Activated CD4-positive, CD25-positive, alpha-beta regulatory T cell treated with anti-CD3 and anti-CD28 coated beads, Interleukin-2, amount 50 U/mL, for 24 hours (primary cell): ENCODE results near the gene ATP10A.
"Not testable (repeated sequence)": the region's sequence is repeated elsewhere in the genome, so short reads cannot be mapped to it uniquely, and the experiment has no call there.

ENCODE experiments used
- ATAC-seq, 2 donors: fragments of 150-1000 bp; cut with Tn5 transposase; one replicate each; pipeline ENCODE4 v1.10.0; 2021; ENCODE audit warnings: mild to moderate bottlenecking in 1 of 2, moderate library complexity in 1 of 2

The ATP10A gene

GRCh38 chr15:25790000-25790660, 73.0 kb downstream of the ATP10A start:
- ATAC-seq, result peak; percentile 86 to 90

GRCh38 chr15:25789616-25789999, 73.5 kb downstream of the ATP10A start:
- no peak for ATAC-seq

GRCh38 chr15:25789211-25789610, 73.9 kb downstream of the ATP10A start:
- ATAC-seq, result no peak

GRCh38 chr15:25787855-25788520, 75.1 kb downstream of the ATP10A start:
- ATAC-seq, result no peak

GRCh38 chr15:25787381-25787780, 75.7 kb downstream of the ATP10A start:
- ATAC-seq, result no peak

- no peak for ATAC-seq
These were observed 77.1 kb downstream of the ATP10A start for GRCh38 chr15:25786040-25786439.

GRCh38 chr15:25785641-25786025, 77.5 kb downstream of the ATP10A start:
- no peak for ATAC-seq

- ATAC-seq, result no peak
These were observed 78.1 kb downstream of the ATP10A start for GRCh38 chr15:25784876-25785640.

GRCh38 chr15:25783607-25784540, 79.3 kb downstream of the ATP10A start:
- ATAC-seq, result no peak

GRCh38 chr15:25783134-25783533, 80.0 kb downstream of the ATP10A start:
- no peak for ATAC-seq

GRCh38 chr15:25780479-25781255, 82.5 kb downstream of the ATP10A start:
- ATAC-seq, result no peak

- ATAC-seq, result no peak
These were observed 85.0 kb downstream of the ATP10A start for GRCh38 chr15:25778161-25778560.

- ATAC-seq, result no peak
These were observed 86.1 kb downstream of the ATP10A start for GRCh38 chr15:25777037-25777436.

GRCh38 chr15:25776071-25776746, 86.9 kb downstream of the ATP10A start:
- no peak for ATAC-seq

GRCh38 chr15:25775317-25775912, 87.7 kb downstream of the ATP10A start:
- peak in 1 of 2 donors; percentile 25 for ATAC-seq

GRCh38 chr15:25774871-25775270, 88.3 kb downstream of the ATP10A start:
- no peak for ATAC-seq

GRCh38 chr15:25773248-25773647, 89.9 kb downstream of the ATP10A start:
- ATAC-seq, result no peak

- no peak for ATAC-seq
These were observed 90.6 kb downstream of the ATP10A start for GRCh38 chr15:25772500-25772899.

GRCh38 chr15:25771736-25772135, 91.4 kb downstream of the ATP10A start:
- ATAC-seq, result not testable (repeated sequence)

GRCh38 chr15:25771338-25771706, 91.8 kb downstream of the ATP10A start:
- no peak for ATAC-seq
